ENCODE results near the gene KRTAP3-3.

Gene KRTAP3-3

GRCh38 chr17:40952154-40952553 is 41.8 kb downstream of the KRTAP3-3 start:
- no peak for DNase-seq (ENCODE audit: low read depth)
- no peak for TF ChIP-seq CTCF (IDR thresholded peaks at IDR 0.05; ENCODE audit: insufficient read depth, low read depth, low read length, missing control alignments)
- no peak overlapping the region for H3K4me3 ChIP-seq (ENCODE audit: low read length)

GRCh38 chr17:40951011-40951622 is 42.8 kb downstream of the KRTAP3-3 start:
- H3K4me3 ChIP-seq (ENCODE audit: low read length): no peak overlapping the region
- no peak for DNase-seq (ENCODE audit: low read depth)
- TF ChIP-seq CTCF (IDR thresholded peaks at IDR 0.05; ENCODE audit: insufficient read depth, low read depth, low read length, missing control alignments): no peak

GRCh38 chr17:40950176-40950575 is 43.8 kb downstream of the KRTAP3-3 start:
- TF ChIP-seq CTCF (IDR thresholded peaks at IDR 0.05; ENCODE audit: insufficient read depth, low read depth, low read length, missing control alignments): no peak
- H3K4me3 ChIP-seq (ENCODE audit: low read length): no peak overlapping the region
- no peak for DNase-seq (ENCODE audit: low read depth)

GRCh38 chr17:40949418-40949817 is 44.5 kb downstream of the KRTAP3-3 start:
- TF ChIP-seq CTCF (IDR thresholded peaks at IDR 0.05; ENCODE audit: insufficient read depth, low read depth, low read length, missing control alignments): no peak
- DNase-seq (ENCODE audit: low read depth): no peak

GRCh38 chr17:40947929-40948328 is 46.0 kb downstream of the KRTAP3-3 start:
- H3K4me3 ChIP-seq (ENCODE audit: low read length): no peak overlapping the region
- DNase-seq (ENCODE audit: low read depth): no peak
- no peak for TF ChIP-seq CTCF (IDR thresholded peaks at IDR 0.05; ENCODE audit: insufficient read depth, low read depth, low read length, missing control alignments)

More at GRCh38 chr17:40949418-40949817, 44.5 kb downstream of the KRTAP3-3 start:
- no peak overlapping the region for H3K4me3 ChIP-seq (ENCODE audit: low read length)

- DNase-seq (ENCODE audit: low read depth): no peak
- no peak overlapping the region for H3K4me3 ChIP-seq (ENCODE audit: low read length)
- no peak for TF ChIP-seq CTCF (IDR thresholded peaks at IDR 0.05; ENCODE audit: insufficient read depth, low read depth, low read length, missing control alignments)
These were observed 48.5 kb downstream of the KRTAP3-3 start for GRCh38 chr17:40945414-40945813.

GRCh38 chr17:40944531-40944930 is 49.4 kb downstream of the KRTAP3-3 start:
- DNase-seq (ENCODE audit: low read depth): no peak
- TF ChIP-seq CTCF (IDR thresholded peaks at IDR 0.05; ENCODE audit: insufficient read depth, low read depth, low read length, missing control alignments): no peak
- no peak overlapping the region for H3K4me3 ChIP-seq (ENCODE audit: low read length)
